IPS DF 19.7 (cell line): ENCODE measurements around the gene TACSTD2.
"Not testable (repeated sequence)": the region's sequence is repeated elsewhere in the genome, so short reads cannot be mapped to it uniquely, and the experiment has no call there.

Experiments
- DNase-seq: peaks from one replicate; pipeline ENCODE4 v3.0.0-alpha.2; 2013; ENCODE audit warnings: low read depth, low spot score

Gene TACSTD2

GRCh38 chr1:58587667-58588066 lies 10.6 kb upstream of the TACSTD2 start:
- DNase-seq: no peak

DNA sequence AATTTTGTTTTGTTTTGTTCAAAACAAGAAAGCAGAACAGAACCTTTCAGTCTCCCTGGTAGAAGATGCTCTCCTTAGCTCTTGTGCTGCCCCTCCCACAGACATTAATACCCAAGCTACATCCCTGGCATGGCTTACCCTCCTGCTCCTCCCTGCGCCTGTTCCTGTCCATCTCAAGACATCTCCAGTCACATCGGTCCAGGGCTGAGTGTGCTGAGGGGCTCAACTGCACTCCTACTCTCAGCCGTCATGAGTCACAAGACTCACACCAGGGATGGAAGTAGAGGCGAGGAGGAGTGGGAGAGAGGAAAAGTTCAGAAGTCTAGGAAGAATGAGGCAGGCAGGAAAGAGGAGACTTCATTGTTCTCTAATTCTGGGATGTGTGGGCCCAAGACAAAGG lies 9.2 kb upstream of the TACSTD2 start:
- no peak for DNase-seq

DNA sequence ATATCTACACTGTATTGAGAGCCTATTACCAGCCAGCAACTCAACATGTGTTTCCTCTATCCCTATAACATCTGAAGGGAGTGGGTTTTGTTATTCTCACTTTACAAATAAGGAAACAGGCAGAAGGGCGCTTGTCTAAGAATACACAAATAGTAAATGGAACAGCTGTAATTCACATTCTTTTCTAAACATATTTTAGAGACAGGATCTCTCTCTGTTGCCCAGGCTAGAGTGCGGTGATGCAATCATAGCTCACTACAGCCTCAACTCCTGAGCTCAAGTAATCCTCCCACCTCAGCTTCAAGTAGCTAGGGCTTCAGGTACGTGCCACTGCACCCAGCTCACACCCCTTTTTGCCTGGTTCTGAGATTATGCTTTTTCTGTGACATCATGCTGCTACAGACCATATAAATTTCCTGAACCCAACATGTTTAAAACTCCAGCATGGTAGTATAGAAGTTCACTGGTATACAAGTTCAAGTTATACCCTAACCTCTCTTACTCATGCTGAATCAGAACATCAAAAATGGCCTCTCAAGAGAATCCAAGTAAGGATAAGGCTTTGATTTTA lies 8.6 kb upstream of the TACSTD2 start:
- DNase-seq: no peak

DNA sequence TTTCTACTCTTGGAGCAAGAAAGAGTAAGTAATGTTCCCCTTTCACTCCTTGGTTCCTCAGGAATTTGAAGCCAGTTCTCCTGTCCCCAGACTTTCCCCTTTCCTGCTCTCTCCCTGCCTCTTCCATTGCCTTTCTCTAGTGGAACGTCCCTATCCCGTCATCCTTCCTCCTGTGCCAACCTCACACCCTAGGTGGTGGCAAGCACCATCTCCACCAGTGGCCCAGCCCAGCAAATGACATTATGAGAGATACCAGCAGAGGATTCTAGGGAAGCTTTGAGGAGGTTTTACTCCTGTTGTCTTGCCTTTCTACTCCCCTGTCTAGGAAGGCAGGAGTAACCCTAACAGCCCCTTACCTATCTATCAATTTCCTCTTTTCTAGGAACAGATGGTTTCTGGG lies 8.1 kb upstream of the TACSTD2 start:
- no peak for DNase-seq

- DNase-seq: no peak
These were observed 7.2 kb upstream of the TACSTD2 start for GRCh38 chr1:58584082-58584895.

DNA sequence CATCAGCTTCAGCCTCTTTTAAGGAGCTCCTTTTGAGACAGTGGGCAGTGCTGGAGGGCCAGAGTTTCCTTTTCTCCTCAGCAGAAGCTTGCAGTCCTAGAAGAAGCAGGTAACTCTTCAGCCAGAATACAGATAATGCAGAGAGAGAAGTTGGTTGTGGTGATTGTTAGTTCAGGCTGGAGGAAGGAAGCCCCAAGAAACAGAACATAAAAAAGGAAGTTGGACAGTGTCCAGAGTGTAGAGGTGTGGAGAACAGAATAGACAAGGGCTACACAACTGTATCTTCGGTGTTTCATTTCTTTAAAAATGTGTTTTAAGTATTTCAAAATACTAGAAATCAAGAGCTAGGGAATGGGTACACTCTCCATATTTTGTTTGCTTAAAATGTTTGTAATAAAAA lies 6.4 kb upstream of the TACSTD2 start:
- no peak for DNase-seq

DNA sequence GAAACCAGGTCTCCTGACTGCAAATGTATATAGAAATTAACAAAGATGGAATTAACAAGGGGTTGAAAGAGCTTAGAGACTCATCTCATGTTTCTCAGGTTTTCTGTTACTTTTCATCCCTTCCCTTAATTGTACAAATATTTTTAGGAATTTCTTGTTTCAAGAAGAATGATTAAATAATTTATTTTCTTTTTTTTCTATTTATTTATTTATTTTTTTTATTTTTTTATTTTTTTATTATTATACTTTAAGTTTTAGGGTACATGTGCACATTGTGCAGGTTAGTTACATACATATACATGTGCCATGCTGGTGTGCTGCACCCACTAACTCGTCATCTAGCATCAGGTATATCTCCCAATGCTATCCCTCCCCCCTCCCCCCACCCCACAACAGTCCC lies 5.1 kb upstream of the TACSTD2 start:
- DNase-seq: not testable (repeated sequence)

DNA sequence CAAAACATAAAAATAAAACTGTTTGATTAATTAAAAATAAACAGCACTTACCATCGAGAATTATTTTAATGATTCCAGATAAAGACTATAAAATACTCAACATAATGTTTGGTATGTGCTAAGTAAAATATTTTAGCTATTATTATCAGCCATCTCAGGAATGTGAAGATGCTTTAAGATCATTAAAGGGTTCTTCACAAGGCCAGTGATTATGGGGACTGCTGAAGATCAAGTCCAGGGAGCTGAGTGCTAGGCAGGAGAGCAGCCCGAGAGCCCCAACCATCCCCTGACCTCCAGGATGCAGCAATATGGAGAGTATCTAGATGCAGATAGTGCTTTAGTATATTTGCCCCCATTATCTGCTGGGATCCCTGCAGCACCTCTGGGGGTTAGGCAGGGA lies 4.6 kb upstream of the TACSTD2 start:
- no peak for DNase-seq

DNA sequence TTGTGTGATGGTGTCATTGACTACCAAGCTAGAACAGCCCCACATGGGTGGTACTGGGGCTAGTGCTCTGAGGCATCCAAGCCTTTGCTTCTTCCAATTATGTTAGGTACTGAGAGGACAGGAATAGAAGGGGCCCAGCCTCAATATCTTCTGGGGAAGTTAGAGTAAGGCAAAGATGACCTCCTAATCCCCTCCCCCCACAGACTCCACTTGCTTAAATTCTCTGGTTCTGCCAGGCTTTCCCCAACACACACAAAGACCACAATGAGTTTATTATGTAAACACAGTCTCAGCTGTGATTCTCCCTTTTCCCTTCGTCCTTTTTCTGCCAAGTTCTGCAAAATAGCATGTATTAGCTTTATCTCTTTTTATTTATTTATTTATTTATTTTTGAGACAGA lies 3.1 kb upstream of the TACSTD2 start:
- DNase-seq: no peak

DNA sequence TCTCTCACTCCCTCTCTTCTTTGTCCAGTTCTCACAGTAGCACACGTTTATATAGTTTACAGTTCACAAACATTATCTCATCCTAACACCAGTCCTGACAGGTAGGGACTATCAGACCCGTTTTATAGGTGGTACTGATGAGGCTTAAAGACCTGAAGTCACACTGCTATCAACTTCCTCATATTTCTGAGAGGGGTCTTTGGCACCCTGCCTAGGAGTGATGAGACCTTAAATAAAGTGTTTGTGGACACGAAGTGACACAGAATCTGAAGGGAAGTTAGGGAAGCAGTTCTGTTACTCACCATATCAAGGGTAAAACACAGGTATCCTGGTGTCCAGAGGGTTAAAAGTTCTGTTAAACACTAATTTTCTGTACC lies 590 bp upstream of the TACSTD2 start:
- DNase-seq: no peak

- DNase-seq: no peak
These were observed 726 bp downstream of the TACSTD2 start for GRCh38 chr1:58576325-58576726.

DNA sequence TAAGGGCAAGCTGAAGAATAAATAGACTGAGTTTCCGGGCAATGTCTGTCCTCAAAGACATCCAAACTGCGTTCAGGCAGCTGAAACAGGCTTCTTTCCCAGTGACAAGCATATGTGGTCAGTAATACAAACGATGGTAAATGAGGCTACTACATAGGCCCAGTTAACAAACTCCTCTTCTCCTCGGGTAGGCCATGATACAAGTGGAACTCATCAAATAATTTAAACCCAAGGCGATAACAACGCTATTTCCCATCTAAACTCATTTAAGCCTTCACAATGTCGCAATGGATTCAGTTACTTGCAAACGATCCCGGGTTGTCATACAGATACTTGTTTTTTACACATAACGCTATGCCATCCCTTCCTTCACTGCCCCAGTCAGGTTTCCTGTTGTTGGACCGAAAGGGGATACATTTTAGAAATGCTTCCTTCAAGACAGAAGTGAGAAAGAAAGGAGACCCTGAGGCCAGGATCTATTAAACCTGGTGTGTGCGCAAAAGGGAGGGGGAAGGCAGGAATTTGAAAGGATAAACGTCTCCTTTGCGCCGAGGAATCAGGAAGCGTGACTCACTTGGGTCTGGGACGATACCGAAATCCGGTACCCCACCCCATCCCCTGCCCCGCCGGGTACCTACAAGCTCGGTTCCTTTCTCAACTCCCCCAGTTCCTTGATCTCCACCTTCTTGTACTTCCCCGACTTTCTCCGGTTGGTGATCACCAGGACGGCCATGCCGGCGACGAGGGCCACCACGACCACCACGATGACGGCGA lies 1.3 kb downstream of the TACSTD2 start:
- no peak for DNase-seq

DNA sequence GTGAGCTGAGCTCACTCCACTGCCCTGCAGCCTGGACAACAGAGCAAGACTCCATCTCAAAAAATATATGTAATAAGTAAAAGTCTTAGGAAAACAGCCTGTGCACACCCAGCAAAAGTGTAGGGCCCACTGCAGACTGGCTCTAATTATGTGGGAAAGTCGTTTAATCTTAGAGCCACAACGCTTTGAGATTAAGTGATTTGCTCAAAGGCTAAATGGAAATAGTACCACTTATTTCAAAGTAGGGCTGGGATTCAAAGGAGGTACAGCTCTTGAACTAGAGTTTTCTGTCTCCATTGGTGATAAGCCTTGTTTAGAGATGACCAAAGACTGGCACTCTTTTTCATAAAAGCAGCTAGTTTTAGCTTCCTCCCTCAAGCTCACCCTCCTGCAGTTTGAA lies 2.2 kb downstream of the TACSTD2 start:
- no peak for DNase-seq

GRCh38 chr1:58573705-58574591 lies 3.1 kb downstream of the TACSTD2 start:
- no peak for DNase-seq

- no peak for DNase-seq
These were observed 3.9 kb downstream of the TACSTD2 start for GRCh38 chr1:58573138-58573537.

DNA sequence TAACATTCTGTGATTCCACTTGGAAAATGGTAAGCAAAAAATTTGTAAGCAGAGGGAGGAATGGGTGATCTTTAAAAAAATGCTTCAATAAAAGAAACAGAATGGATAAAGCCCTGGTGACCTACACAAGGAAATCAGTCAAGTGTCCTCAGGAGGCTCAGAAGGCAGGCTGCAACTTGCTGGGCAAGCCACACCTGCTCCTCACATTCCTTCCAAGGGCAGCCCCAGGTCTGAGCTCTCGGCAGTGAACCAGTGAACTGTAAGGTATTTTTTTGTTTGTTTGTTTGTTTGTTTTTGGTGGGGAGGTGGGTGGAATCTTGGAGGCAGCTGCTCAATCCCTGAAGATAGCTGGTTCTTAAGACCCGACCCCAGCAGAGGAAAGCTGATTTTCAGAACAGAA lies 4.4 kb downstream of the TACSTD2 start:
- no peak for DNase-seq

DNA sequence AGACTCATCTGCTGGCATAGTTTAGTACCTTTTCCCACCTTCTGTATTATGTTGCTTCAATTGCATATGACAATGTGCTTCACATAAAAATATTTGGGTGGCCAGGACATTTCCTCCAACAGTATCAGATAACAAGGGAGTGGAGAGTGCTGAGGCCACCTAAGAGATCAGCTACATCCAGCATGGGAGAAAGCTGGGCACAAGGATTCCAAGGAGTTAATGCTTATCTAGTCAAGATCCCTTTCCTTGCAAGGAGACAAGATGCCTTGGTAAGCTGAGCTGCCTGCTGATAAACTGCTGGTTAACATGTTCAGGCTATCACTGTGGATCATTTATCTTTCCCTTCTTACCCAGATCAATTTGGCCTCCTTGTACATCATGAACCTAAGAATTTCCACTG lies 5.4 kb downstream of the TACSTD2 start:
- no peak for DNase-seq

DNA sequence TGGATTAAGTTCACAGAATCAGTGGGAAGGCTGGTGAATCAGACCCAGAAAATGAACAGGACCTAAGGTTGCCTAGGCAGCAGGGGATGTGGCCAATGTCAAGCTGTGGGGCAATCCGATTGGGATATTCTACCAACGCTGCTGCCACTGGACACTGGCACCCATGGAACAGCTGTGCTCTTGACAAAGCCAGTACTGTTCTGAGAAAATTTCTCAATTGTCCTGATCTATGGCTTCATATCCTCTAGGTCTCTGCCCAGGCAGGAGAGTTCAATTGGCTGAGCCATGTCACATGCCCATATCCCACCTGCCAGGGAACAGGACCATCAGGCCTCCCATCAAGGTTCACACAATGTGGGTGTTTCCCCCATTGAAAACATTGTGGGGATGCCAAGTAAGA lies 6.2 kb downstream of the TACSTD2 start:
- no peak for DNase-seq

GRCh38 chr1:58570094-58570493 lies 7.0 kb downstream of the TACSTD2 start:
- DNase-seq: no peak

DNA sequence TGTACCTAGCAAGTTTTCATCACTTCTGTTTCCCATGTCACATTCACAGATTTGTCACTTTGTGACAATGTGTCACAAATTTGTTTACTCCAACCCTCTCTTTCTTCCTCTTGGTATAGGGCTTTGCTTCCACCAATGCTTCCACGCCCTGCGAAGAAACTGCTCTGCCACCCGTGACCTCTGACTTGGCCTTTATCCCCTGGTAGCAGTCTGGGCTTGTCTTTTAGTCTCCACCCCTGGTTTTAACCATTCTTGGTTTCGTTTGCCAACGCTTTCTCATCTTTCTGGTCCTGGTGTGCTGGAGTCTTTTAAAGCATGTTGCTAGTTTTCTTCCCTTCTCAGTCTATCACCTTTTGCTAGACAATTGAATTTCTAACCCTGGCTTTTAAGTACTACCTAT lies 8.1 kb downstream of the TACSTD2 start:
- no peak for DNase-seq

GRCh38 chr1:58568271-58568860 lies 8.7 kb downstream of the TACSTD2 start:
- DNase-seq: no peak
